GM12875 (cell line): Measurements from ENCODE around the gene CEP135.

Experiments
- H3K4me3 ChIP-seq: one replicate; pipeline ENCODE4 v1.5.1; 2011; ENCODE audit warnings: low read depth, low read length, control low read depth
- TF ChIP-seq, protein P1 (sequence below): IDR thresholded peaks from 2 replicates; pipeline ENCODE4 v1.5.1; 2011; ENCODE audit warnings: low read depth, mild to moderate bottlenecking, control low read depth, inconsistent platforms, low read length, moderate library complexity, borderline replicate concordance; ENCODE audit not compliant: insufficient read depth

CEP135 gene, protein sequence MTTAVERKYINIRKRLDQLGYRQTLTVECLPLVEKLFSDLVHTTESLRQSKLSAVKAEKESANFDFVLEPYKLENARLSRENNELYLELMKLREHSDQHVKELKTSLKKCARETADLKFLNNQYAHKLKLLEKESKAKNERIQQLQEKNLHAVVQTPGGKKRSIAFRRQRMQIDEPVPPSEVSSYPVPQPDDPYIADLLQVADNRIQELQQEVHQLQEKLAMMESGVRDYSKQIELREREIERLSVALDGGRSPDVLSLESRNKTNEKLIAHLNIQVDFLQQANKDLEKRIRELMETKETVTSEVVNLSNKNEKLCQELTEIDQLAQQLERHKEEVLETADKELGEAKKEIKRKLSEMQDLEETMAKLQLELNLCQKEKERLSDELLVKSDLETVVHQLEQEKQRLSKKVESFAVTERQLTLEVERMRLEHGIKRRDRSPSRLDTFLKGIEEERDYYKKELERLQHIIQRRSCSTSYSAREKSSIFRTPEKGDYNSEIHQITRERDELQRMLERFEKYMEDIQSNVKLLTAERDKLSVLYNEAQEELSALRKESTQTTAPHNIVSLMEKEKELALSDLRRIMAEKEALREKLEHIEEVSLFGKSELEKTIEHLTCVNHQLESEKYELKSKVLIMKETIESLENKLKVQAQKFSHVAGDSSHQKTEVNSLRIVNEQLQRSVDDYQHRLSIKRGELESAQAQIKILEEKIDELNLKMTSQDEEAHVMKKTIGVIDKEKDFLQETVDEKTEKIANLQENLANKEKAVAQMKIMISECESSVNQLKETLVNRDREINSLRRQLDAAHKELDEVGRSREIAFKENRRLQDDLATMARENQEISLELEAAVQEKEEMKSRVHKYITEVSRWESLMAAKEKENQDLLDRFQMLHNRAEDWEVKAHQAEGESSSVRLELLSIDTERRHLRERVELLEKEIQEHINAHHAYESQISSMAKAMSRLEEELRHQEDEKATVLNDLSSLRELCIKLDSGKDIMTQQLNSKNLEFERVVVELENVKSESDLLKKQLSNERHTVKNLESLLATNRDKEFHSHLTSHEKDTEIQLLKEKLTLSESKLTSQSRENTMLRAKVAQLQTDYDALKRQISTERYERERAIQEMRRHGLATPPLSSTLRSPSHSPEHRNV

DNA sequence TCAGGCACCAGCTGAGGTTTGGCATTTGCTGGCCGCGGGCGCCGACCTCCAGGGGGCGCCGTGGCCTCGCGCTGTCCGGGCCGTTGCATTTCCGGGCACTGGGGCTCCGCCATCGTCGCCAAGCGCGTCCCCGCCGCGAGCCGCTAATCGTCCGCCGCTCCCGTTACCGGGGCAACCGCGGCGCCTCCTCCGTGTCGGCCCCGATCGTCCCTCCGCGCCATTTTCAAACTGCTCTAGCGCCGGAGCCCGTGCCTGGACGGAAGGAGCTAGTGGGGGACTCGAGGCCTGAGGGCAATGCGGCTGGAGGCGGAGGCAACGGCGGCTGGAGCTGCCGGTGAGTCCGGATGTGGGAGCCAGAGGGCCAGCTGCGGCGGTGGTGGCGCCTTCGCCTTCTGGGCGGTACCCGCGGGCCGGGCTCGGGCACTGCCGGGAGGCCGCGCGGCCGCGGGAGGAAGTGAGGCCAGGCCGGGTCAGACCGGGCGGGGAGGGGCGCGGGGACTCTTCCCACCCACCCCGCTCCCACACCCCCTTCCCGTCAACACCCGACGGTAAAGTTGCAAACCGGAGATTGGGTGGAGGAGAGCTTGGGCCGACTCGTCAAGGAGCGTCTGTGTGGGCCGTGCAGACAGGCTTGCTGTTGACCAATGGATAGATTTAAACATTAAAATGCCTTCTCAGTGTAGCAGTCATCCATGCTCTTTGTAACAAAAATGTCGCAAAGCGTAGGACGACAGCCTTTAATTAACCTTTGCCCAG is at the start of gene CEP135:
TSS of gene CEP135 (plus strand) at position 220 of the 756 bp plus-strand sequence. CDS start 3,186 bp downstream, outside the sequence.
- H3K4me3 ChIP-seq: peak within 1 kb of the TSS; percentile 84
- TF ChIP-seq, protein P1, sequence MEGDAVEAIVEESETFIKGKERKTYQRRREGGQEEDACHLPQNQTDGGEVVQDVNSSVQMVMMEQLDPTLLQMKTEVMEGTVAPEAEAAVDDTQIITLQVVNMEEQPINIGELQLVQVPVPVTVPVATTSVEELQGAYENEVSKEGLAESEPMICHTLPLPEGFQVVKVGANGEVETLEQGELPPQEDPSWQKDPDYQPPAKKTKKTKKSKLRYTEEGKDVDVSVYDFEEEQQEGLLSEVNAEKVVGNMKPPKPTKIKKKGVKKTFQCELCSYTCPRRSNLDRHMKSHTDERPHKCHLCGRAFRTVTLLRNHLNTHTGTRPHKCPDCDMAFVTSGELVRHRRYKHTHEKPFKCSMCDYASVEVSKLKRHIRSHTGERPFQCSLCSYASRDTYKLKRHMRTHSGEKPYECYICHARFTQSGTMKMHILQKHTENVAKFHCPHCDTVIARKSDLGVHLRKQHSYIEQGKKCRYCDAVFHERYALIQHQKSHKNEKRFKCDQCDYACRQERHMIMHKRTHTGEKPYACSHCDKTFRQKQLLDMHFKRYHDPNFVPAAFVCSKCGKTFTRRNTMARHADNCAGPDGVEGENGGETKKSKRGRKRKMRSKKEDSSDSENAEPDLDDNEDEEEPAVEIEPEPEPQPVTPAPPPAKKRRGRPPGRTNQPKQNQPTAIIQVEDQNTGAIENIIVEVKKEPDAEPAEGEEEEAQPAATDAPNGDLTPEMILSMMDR: peak; percentile 97

DNA sequence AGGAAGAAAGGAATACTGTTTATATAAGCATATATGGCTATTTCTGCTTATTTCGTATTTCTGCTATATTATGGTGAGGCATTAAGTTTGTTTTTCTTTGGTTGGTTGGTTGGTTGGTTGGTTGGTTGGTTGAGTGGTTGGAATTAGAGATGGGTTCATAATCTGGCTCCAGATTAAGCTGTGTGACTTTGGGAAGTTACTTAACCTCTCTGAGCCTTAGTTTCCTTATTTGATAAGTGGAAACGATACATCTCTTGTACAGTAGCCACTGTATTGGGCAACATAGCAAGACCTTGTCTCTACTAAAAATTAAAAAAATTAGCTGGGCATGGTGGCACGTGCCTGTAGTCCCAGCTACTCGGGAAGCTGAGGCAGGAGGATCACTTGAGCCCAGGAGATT is 46.1 kb upstream of the CEP135 start:
- TF ChIP-seq, protein P1: no peak
- H3K4me3 ChIP-seq: no peak overlapping the region

DNA sequence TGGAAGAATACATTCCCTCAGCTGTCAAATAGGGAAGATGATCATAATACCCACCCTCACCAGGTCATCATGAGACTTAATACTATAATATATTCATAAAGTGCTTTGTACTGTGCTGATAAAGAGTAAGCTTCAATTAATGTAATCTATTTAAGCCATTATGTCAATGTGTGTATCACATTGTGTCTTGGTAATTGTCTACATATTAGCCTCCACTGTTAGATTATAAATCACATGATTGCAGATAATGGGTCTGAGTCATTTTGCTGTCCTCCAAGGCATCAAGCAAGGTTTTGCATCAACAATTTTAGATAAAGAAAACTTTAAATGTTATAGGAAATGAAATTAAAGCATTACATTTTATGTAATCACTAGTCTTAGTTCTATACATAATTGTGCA is 45.2 kb upstream of the CEP135 start:
- no peak overlapping the region for H3K4me3 ChIP-seq
- TF ChIP-seq, protein P1: no peak

DNA sequence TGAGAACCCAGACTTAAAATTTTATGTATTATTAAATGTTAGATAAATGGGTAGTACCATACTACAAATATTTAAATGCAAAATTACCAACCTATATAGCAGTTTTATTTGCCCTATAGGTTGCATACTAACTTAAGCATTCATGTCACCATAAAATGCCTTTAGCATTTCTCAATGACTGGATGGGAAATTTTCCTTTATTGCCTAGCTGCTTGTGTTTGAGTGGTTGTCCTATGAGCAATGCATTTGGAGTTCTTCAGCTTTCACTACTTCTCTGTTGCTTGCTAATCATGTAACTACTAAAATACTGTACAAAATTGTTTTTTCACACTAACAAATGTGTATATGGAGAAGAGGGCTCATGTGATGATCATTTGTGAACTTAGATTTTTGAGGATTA is 44.2 kb upstream of the CEP135 start:
- H3K4me3 ChIP-seq: no peak overlapping the region
- TF ChIP-seq, protein P1: no peak

DNA sequence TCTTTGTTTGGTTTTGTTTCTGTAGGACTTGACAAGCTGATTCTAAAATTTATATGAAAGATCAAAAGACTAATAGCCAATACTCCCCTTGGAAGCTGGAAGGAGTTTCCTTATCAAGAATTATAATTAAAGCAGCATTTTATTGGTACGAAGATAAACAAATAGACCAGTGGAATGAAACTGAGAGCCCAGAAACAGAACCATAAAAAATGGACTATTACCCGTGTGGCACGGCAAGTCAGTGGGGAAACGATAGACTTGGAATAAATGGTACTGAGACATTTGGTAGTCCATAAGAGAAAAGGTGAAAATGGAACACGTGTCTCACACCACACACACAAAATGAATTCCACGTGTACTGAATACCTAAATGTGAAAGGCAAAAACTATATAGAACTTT is 42.4 kb upstream of the CEP135 start:
- TF ChIP-seq, protein P1: no peak
- no peak overlapping the region for H3K4me3 ChIP-seq

DNA sequence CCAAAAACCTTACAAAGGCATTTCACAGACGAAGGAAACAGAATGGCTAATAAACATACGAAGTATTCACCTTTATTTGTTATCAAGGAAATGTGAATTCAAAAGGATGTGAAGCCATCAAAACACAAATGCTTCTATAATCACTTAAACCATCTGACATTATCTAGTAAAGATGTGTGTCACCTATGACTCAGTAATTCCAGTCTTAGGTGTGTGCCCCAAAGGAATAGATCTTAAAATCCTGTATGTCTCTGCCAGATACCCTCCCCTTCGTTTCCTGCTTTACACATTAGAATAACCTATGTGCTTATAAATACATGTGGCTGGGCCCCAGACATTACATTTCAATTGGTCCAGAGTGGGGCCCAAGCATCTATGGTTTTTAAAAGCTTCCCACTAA is 41.8 kb upstream of the CEP135 start:
- H3K4me3 ChIP-seq: no peak overlapping the region
- TF ChIP-seq, protein P1: no peak
